ENCODE measurements around the gene SLC27A3.

GRCh38 chr1:153767519-153767918 is 7.7 kb upstream of the SLC27A3 start:
- no peak for TF ChIP-seq EZH2 (IDR thresholded peaks at IDR 0.05; ENCODE audit: borderline replicate concordance, low read length)
- no peak for TF ChIP-seq CTCF (conservative IDR thresholded peaks at IDR 0.05 in 1 of 2, IDR thresholded peaks at IDR 0.05 in 1 of 2; ENCODE audit: extremely low read depth in 1 of 2, insufficient read depth in 1 of 2, low read depth in 1 of 2, low read length in 2 of 2)
